Islet precursor cell (in vitro differentiated cells): ENCODE measurements around the gene TNS3.
"Not testable (repeated sequence)": the region's sequence is repeated elsewhere in the genome, so short reads cannot be mapped to it uniquely, and the experiment has no call there.

Experiments
- DNase-seq: peaks from one replicate; pipeline ENCODE4 v3.0.0-alpha.2; 2018

Gene TNS3

DNA sequence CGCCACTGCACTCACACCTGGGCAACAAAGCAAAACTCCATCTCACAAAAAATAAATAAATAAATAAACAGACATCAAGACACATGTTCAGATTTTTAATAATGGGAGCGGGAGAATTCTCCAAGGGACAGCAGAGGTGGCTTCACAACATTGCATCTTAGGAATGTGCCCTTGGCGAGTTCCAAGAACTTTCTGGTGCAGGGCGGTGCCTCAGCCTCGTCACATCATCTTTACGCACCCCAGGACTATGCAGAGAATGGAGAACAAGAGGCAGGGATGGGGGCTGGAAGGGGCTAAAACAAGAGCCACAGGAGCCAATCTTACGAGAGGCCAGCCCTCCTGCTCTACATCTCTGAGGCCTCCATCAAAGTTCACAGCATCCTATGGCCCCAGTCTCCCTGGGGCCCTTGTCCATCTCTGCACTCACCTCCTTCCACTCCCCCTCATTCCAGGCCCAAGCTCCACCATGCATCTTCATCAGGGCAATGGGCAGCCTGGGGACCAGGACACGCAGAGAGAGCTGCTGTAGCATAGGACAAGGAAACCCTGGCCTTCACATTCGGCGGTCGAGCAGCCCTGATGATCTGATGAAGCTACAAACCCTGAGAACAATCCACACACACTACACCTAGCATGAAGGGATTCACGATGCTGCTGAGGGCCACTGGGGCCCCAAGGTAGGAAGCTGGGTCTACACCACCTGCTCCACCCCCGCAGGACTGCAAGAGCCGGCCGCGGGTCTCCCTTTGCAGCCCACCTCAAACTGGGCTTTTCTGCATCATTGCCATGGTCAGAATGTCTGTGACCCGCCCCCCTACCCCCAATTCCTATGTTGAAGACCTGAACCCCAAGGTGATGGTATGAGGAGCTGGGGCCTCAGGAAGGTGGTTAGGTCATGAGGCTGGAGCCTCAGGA is 22.3 kb downstream of the TNS3 start:
- DNase-seq, result no peak

DNA sequence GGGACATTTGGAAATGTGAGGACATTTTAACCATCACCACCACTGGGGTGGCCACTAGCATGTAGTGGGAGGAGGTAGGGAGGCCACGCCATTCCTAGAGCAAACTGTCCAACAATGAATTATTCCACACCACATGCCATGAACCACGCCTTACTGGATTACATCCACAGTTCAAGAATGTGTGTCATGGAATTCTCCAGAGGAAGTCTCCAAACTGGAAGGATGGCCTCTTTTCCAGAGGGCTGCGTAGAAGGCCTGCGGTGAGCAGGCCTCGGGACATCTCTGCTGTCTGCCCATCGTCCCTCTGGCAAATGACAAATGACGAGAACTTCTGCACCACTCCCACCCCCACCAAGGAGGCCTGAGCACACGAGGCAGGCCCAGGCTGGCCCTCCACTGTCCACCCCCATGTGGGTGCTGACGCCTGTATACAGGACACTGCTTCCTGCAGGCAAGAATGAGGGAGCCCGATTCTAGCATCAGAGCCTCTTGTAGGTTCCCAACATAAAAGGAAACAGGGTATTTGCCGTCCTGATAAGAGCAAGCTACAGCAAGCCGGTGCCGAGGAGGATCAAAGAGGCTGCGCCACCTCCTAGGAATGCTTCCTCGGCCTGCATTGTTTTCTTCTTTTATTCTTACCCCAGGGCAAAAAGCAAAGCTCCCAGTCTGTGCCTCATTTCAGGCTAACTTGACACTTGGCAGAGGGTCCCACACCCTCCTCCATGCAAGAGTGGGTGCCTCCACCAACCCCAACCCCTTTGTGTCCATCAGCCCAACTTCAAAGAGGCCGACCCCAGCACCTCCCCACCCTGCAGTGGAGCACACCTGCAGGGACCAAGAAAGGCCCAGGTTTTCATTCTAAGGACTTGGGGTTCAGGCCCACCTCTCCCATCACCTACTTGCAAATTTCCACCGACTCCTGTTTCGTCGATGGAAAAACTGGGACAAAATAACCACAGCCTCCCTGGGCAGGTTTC is 23.9 kb downstream of the TNS3 start:
- DNase-seq, result peak; percentile 96

DNA sequence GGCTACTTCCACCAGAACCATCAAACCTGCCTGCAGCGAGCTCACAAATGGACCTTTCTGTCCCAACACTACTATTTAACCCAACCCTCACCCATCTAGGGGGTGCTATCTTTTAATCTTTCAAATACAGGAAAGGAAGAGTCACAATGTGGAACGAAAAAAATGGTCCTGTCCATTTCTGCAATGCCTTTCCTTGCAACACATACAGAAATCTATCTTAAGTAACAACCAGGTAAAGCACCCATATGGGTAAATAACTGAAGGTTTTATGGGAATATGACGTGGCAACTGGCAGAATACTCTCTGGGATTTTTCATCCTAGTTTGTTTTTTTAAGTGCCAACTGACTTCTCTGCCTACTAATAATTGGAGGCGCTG is 24.6 kb downstream of the TNS3 start:
- no peak for DNase-seq

DNA sequence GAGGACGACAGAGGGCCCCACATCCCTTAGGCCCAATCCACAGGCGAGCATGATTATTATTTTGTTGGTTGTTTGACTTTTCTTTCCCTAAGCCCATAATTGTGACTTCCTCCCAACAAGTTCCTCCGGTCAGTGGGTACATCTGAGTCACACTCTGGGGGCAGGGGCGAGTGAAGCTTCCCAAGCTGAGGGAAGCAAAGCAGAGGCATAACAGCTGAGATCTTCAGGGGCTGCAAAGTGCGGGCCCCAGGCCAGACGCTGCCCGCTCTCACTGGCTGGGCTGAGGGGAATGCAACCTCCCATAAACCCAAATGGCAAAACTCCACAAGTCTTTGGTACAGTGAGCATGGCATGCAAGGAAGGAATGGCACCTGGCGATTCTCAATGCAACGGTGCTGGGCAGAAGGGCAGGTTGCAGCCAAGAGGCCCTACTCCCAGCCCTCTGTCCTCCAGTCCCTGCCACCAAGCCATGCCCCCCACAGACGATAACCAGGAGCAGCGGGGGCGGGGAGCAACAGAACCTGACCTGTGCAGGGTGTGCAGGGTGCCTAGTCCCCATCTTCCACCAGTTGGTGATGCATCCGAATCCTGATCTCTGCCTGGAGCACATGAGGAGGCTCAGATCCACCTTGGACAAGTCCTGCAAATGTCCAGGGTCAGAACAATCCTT is 25.3 kb downstream of the TNS3 start:
- no peak for DNase-seq

DNA sequence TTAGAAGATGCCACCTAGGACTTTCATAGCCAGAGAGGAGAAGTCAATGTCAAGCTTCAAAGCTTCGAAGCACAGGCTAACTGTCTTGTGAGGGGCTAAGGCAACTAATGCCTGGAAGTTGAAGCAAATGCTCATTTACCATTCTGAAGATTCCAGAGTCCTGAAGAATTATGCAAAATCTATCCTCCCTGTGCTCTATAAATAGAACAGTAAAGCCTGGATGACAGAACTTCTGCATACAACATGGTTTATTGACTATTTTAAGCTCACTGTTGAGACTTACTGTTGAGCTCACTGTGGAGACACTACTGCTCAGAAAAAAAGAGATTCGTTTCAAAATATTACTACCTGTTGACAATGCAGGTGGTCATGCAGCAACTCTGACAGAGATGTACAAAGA is 28.6 kb downstream of the TNS3 start:
- no peak for DNase-seq

DNA sequence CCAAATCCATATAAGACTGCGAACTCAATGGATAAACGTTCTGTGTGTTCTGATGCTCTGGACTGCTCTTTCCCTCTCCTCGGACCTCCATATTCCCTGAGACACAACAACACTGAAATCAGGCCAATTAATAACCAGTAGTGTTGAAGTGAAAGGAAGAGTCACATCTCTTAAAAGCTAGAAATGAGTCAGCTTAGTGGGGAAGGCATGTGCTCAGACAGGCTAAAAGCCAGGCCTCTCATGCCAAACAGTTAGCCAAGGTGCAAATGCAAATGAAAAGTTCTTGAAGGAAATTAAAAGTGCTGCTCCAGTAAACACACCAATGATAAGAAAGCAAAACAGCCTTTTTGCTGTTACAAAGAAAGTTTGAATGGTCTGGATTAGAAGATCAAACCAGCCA is 29.3 kb downstream of the TNS3 start:
- no peak for DNase-seq

DNA sequence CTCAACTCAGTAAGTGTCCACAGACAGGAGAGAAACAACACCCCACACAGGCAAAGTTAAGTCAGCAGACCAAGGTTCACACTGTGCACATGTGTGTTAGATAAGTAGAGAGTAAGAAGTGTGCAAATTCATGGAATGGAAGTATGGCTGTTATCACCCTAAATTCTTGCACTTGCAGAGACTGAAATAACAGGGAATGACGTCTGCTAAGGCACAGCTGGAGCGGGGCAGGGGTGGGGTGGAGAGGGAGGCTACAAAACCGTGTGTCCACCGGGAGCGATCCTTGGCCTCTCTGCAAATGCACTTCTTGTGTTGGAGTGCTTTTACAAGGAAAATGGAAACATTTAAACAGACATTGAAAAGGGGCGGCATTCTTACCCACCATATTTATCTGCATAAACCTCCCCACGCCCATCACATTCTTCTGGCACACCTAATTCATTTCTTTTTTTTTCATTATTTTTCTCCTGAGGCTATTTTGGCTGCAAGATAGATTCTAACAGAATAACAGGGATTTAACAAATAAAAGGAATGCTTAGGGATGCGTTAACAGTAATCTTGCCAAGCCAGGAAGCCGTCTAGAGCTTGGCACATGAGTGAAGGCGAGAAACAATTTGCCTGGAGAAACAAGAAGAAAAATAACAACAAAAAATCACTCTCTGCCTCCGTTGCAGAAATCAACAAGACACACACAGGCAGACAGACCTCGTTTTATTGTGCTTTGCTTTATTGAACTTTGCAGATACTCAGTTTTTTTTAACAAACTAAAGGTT is 30.1 kb downstream of the TNS3 start:
- no peak for DNase-seq

DNA sequence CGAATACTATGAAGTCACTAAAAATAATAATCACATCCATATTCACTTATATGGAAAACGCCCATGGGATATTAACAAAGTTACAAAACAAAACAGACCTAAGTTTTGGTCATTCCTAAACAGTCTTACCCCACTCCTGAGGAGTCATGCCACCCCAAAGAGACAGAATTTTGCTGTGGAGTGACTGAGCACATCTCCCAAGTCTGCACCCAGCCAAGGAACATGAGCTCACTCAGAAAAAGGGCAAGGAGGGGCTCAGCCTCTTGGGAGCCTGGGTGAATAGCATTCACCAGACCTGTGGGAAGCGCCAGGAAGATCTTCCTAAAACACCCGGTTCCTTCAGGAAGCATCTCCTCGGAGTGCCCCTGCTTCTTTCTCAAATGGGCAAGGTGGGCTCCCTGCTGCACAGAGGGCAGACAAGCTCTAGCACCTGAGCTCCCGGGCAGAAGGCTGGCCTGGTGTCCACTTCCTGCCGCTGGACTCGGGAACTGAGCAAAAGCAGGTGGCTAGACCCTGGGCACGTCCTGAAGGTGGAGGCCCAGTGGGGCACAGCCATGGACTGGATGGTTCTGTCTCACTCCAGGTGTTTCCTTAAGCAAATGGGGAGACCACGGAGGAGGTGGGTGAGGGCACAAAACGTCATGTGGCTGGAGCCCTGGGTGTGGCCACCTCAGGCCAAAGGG is 31.0 kb downstream of the TNS3 start:
- DNase-seq, result no peak

DNA sequence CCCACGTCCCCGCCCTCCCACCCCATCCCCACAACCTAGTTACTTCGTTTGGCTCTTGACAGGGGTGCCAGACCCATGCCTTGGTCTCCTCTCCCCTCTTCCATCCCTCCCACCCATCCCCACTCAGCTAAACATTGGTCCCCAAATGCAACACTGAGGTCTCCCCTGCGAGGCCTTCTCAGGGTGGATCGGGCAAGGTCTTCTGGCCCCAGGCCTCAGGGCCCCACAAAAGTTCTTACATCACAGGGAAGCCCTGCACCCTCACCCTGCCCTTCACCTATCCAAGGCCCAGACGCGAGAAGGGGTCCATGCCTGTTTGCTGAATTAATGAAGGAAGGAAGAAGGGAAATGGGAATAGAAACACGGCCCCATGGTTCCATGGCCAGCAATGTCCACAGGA is 32.0 kb downstream of the TNS3 start:
- DNase-seq, result no peak

DNA sequence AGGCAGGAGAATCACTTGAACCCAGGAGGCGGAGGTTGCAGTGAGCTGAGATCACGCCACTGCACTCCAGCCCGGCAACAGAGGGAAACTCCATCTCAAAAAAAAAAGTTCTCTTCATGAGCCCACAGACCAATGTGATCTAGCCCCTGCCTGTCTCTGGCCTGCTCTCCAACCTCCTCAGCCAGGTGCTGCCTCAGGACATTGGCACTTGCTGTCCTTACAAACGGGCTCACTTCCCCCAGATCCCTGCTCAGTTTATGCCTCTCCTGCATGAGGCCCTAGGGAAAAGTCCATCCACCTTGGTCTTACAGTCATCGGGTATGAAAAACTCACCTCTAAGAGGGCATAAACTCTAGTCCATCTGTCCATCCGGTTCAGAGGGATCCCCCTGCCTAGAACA is 32.5 kb downstream of the TNS3 start:
- DNase-seq, result no peak

DNA sequence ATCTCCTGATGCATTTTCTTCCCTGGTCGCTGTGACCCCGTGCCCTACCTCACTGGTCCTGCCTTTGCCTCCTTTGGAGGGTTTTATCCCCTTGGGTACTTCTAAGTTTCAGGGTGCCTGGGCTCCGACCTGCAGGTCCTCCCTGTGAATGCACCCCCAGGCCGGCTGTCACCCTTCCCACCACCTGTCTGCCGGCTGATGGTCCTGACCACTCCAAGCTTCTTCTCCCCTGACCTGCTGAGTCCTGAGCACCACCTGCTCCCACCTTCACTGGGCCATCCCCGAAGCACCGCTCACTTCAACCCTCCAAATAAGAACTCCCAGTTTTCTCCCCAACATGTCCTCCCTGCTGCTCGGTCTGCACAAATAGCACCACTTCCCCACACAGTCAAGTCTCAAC is 33.4 kb downstream of the TNS3 start:
- DNase-seq, result no peak

DNA sequence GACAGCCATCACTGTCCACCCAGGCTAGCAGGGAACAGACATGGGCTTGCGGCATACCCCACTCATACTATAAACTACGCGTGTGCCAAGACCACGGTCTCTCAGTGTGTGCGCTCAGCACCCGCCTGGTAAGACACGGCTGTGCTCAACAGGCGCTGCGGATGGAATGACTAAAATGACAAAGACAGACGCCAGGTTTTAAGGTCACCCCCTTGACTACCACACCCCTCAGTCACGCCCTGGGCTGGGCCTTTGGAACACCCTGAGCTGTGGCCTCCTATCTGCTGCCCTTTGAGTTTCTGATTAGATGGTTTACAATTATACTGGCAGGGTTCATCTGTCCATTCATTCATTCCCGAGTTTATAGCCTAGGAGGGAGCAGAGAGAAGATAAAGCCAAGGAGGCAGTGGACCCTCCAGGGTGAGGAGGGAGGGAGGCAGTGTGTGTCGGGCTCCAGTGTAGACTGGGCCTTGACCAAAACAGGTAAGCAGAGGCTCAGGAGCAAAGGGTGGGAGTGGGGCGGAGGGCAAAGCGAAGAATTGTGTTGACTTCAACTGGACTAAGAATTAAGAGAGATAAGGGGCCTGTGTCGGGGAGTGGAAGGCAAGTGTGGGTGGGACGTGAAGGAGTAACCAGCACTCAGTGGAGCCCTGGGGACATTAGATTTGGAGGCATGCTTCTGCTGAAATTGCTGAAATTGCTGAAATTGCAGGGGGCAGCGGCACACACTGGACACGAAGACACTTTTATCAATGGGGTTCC is 35.0 kb downstream of the TNS3 start:
- no peak for DNase-seq

DNA sequence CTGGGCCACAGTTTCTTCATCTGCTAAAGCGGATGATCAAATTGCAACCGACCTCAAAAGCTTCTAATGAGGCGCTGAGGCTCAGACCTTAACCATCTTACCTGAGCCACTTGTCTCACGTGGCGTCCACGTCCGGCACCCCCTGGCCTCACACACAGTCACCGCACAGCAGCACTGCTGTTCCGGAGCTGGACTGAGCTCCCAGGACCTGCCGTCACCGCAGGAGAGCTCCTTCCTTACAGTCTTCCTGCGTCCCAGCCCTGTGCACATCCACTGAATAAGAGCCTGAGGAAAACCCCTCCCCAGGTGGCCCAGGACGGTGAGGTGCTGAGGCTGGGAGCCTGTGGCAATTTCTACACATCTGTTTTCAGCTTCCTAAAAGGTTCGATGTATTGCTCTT is 35.7 kb downstream of the TNS3 start:
- DNase-seq, result no peak

DNA sequence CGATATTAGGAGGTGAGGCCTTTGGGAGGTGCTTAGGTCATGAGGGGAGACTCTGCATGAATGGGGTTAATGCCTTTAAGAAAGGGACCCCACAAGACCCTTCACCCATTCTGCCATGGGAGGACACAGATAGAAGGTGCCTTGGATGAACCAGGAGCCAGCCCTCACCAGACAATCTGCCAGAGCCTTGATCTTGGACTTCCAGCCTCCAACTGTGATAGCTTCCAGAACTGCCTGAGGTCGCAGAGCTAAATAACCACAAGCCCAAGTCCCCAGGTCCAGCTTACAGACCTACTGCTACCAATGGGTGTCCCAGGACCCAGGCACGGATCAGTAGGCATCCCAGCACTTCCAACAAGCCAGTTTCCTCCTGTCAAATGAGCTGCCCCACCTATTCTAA is 37.5 kb downstream of the TNS3 start:
- no peak for DNase-seq

DNA sequence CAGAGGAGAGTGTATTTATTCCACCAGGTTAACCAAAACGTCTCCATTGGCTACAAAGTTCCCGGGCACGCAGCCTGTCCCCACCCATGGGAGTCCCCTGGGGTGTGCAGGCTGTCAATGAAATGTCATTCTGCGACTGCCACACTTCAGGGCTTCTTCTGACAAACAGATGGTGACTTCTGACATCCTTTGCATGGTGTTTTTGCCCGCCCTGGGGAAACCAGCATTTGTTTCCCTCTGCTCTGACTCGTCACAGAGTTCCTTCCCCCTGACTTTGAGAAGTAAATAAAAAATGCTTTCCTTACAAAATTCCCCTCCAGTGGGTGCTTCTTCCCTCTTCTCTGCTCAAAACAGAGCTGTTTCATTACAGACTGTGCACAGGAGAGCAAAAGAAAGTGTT is 38.2 kb downstream of the TNS3 start:
- DNase-seq, result no peak

DNA sequence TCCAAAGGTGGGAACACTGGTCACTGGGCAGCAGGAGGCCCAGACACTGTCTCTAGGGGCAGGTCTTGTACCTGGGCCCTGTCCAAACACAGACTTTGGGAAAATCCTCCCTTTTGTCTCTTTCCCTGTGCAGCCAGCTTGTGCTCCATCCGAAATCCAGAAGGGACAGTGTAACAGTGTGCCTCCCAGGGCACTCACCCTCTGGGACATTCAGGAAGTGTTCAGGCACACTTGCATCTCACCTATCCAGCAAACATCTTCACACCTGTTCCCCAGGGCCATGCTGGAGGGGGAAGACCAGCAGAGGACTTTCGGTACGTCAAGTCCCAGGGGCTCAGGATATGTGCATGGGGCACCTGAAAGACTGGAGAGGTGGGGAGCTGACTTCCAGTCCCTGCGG is 38.9 kb downstream of the TNS3 start:
- no peak for DNase-seq

DNA sequence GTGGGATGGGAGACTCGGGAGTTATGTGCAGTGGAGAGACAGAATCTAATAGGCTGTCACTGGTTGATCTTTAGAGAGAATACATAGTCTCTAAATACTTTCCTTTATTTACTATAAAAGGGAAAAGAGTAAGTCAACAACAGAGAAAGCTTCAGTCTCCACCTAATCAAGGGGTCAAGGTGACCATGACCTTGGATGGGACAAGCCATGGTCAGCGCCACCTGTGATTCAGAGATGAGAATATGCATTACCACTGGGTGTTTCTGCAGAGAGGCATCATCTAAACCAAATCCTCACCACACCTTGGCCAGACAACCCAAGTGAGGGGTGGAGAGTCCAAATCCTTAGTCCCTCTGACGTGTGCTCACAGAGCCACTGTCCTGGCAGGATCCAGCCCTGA is 39.9 kb downstream of the TNS3 start:
- no peak for DNase-seq

DNA sequence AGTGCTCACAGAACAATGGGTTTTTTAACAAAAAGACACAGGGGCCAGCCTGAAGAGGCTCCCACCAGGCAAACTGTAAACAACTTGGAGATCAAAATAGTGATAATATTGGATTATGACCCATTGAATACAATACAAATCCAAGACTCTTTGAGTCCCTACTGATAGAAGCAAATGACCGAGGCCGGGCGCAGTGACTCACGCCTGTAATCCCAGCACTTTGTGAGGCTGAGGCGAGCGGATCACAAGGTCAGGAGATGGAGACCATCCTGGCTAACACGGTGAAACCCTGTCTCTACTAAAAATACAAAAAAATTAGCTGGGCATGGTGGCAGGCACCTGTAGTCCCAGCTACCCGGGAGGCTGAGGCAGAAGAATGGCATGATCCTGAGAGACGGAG is 40.4 kb downstream of the TNS3 start:
- DNase-seq, result not testable (repeated sequence)

DNA sequence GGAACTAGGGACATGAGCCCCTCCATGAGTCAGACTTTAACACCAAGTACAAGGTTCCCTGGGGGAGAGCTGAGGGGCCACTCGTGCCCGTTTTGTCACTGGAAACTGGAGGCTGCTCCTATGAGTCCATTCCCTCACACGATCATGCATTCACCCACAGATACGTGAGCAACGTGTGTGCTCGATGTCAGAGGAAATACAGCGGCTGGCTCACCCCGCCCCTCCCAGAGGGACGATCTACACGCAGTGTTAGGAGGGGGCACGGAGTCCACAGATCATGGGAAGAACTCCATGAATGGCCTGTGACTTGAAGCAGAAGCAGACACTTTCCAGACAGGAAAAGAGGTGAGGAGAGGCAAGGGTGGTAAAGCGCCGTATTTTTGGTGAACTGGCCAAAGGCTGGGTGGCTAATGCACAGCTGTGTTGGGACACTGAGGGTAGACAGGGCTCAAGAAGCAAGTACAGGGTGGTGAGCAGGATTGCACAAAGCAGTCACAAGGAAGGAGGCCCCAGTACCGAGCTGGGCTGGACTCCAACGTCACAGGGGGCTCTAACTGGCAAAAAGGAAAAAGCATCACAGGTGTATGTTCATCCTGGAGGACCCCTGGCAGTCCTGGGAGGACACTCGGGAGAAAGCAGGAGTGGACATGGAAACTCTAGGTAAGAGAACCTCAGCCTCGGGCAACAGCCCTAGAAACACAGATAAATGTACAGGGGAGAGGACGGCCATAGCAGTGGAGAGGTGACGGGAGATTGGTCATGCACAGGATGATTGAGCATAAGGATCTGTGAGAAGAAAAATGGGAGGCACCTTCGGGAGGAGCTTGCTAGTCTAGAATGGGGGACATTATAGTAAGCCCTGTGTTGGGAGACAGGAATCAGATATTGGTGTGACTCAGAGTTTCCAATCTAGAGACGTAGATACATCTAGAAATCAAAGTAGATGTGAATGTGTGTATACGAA is 41.2 kb downstream of the TNS3 start:
- DNase-seq, result no peak

DNA sequence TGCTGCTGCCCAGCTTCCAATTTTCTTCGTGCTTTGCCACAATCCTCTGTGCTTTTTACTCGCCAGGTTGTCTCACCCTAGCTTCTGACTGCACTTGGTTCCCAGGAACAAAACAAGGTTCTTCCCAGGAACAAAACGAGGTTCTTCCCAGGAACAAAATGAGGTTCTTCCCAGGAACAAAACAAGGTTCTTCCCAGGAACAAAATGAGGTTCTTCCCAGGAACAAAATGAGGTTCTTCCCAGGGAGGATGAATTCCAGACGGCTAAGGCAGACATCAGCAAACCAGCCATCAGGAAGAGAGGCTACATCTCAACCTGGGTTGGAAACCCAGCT is 41.9 kb downstream of the TNS3 start:
- no peak for DNase-seq
